NCI-H446 treated with DMSO at 0.1 percent for 48 hours (cell line): ENCODE data around the gene RPL3.
"Not testable (repeated sequence)": the region's sequence is repeated elsewhere in the genome, so short reads cannot be mapped to it uniquely, and the experiment has no call there.

Source experiments
- DNase-seq: peaks from one replicate; lab custom pipeline; 2025; lab: John Stamatoyannopoulos, UW

The RPL3 gene

GRCh38 chr22:39351689-39352214, 32.3 kb upstream of the RPL3 start:
- DNase-seq: no peak

- DNase-seq: no peak
Observed at GRCh38 chr22:39350757-39351688, 31.6 kb upstream of the RPL3 start.

GRCh38 chr22:39349967-39350726, 30.7 kb upstream of the RPL3 start, which contains the start of gene SYNGR1:
Gene SYNGR1, plus strand, starts transcription at chr22:39349991. Its CDS starts 20 bp downstream, at chr22:39350011.
- DNase-seq: no peak

- no peak for DNase-seq
Observed at GRCh38 chr22:39349506-39349966, 30.1 kb upstream of the RPL3 start.

GRCh38 chr22:39348909-39349505, 29.6 kb upstream of the RPL3 start:
- peak; percentile 11 for DNase-seq

GRCh38 chr22:39345231-39345630, 25.8 kb upstream of the RPL3 start:
- DNase-seq: no peak

- DNase-seq: no peak
Observed at GRCh38 chr22:39344046-39344390, 24.6 kb upstream of the RPL3 start.

GRCh38 chr22:39343259-39344045, 24.0 kb upstream of the RPL3 start:
- DNase-seq: no peak

- no peak for DNase-seq
Observed at GRCh38 chr22:39341179-39341578, 21.8 kb upstream of the RPL3 start.

- not testable (repeated sequence) for DNase-seq
Observed at GRCh38 chr22:39339775-39340174, 20.4 kb upstream of the RPL3 start.

GRCh38 chr22:39336411-39336810, 17.0 kb upstream of the RPL3 start:
- no peak for DNase-seq

- no peak for DNase-seq
Observed at GRCh38 chr22:39332441-39333064, 13.1 kb upstream of the RPL3 start.

- DNase-seq: not testable (repeated sequence)
Observed at GRCh38 chr22:39330553-39330952, 11.1 kb upstream of the RPL3 start.

GRCh38 chr22:39327995-39328754, 8.8 kb upstream of the RPL3 start:
- DNase-seq: no peak

GRCh38 chr22:39325392-39325932, 6.0 kb upstream of the RPL3 start:
- no peak for DNase-seq

GRCh38 chr22:39320616-39321029, 1.2 kb upstream of the RPL3 start:
- DNase-seq: not testable (repeated sequence)

GRCh38 chr22:39318507-39319283, 728 bp downstream of the RPL3 start:
- DNase-seq: no peak

- no peak for DNase-seq
Observed at GRCh38 chr22:39317775-39318506, 1.5 kb downstream of the RPL3 start.
